GM18870 (cell line): ENCODE measurements around the gene LILRB3.
"Not testable (repeated sequence)": the region's sequence is repeated elsewhere in the genome, so short reads cannot be mapped to it uniquely, and the experiment has no call there.

Source experiments
- ATAC-seq: cut with Tn5 transposase; IDR thresholded peaks from one replicate; pipeline ENCODE4 v1.9.1; 2021; ENCODE audit warnings: moderate library complexity; ENCODE audit not compliant: unreplicated experiment

Gene LILRB3

DNA sequence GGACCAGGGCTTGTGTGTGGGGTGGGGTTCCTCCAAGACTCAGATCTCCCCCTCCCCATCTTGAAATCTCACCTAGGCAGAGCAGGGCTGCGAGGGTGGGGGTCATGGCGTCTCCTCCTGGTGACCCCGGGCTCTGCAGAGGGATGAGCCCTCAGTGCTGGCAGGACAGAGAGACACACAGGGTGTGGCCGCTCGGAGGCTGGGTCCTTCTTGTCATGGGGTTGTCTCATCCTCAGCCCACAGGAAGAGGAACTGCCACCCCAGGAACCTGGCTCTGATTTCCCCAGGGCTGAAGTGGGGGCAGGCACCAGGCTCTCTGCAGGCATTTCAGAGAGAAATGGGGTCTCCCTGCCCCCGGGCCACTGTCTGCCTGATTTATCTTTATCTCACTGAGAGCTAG, 19.8 kb upstream of the LILRB3 start, which contains the start of gene LILRA6:
LILRA6 (minus strand) TSS at position 145 of the 400 bp plus-strand sequence.
- not testable (repeated sequence) for ATAC-seq

GRCh38 chr19:54242234-54242633, 19.4 kb upstream of the LILRB3 start:
- not testable (repeated sequence) for ATAC-seq

GRCh38 chr19:54240372-54241336, 17.8 kb upstream of the LILRB3 start:
- not testable (repeated sequence) for ATAC-seq

DNA sequence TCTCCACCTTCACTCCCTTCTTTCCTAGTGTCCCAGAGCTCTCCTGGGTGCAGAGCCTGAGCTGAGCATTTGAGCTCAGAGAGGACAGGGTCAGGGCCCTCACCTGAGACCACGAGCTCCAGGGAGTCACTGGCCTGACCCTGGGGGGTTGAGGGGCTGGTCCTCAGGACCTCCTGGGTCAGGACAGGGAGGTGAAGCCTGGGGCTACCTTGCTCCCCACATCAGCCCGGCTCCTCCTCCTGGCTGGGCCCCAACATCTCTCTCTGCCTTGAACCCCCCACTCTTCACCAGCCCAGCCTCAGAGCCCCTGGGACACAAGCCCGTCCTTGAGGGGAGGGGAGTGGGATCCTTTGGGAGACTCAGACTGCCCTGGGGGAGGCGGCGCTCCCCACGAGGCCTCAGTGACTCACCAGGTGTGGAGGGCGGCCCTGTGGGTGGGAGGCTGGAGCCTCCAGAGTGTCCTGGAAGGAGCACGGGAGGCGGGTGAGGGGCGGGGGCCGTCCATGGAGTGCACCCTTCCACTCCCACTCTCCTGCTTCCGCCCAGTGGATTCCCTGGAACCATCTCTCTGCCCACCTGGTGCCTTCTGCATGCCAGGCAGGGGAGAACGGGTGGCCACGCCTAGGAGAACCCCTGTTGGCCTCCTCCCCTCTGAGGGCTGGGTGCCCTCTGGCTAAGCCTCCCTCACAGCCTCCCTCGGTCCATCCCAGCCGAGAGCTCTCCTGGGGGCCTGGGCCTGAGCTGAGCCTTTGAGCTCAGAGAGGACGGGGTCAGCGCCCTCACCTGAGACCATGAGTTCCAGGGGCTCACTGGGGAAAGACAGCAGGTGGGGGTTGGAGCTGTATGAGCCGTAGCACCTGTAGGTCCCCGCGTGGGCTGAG, 16.9 kb upstream of the LILRB3 start:
- ATAC-seq = not testable (repeated sequence)

- no peak for ATAC-seq
These were observed 11.1 kb upstream of the LILRB3 start for GRCh38 chr19:54233941-54234340.

DNA sequence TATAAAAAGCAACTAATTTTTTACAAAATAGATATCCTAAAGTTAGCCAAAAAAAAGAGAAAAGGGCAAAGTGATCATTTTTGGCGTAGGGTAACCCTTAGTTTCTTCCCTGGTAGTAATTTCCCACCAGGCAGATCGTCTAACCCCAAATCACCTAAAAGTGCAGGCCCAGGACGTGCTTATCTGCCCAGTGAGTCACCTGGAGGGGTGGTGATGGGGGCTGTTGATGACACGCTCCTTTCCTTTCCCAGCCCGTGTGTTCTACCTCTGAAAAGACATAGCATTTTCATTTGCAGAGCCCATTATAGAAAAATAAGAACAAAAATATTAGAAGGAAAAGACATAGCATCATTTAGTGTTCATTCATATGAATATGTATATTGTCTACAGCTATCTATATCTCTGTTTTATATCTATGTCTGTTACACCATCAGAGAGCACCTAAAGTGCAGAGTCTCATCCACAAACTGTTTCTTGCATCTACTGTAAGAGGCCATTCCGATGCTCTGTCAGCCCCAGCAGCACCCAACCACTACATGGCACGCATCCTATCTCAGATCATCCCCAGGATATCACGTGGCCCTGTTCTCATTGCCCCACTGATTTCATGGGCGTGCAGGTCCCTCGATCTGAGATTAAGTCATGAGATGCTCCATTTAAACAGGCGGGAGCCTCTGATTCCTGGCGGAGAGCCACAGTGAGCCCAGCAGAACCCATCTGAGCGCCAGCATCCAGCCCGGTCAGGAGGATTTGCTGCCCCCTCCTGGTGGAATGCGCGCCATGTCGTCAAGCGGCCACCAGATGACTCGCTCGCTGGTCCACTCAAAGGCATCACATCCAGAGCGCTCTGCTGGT, 8.5 kb upstream of the LILRB3 start:
- no peak for ATAC-seq

DNA sequence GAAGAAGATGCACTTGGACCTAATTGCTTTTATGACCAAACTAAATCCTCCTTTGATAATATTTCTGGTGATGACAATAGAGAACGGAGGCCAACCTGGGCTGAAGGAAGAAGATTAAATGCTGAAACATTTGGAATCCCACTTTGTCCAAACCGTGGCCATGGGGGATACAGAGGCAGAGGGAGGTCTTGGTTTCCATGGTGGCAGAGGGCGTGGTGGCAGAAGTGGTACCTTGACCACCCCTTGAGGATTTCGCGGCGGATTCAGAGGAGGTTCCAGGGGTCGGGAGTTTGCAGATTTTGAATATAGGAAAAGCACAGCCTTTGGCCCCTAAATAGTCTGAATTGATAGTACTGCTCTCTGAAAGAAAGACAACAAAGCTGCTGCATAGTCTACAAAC, 7.2 kb upstream of the LILRB3 start:
- ATAC-seq = no peak

- ATAC-seq = no peak
These were observed 6.3 kb upstream of the LILRB3 start for GRCh38 chr19:54229146-54229545.

DNA sequence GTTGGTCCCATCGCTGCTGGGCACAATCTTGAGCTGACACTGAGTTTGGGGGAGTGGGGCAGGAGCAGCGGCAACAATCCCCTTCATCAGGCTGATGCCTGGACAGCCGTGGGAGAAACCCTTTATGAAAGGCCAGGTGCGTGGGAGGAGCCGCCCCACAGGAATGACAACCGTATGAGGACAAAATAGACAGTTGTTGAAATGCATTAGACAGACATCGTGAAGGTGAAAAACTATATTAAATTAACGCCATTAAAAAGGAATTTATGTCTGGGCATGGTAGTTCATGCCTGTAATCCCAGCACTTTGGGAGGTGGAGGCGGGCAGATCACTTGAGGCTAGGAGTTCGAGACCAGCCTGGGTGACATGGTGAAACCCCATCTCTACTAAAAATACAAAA, 1.8 kb upstream of the LILRB3 start:
- ATAC-seq = not testable (repeated sequence)

GRCh38 chr19:54223937-54224281, 1.1 kb upstream of the LILRB3 start:
- not testable (repeated sequence) for ATAC-seq

GRCh38 chr19:54223277-54223936, 600 bp upstream of the LILRB3 start:
- ATAC-seq = not testable (repeated sequence)

- ATAC-seq = not testable (repeated sequence)
These were observed 860 bp downstream of the LILRB3 start for GRCh38 chr19:54221947-54222346.

DNA sequence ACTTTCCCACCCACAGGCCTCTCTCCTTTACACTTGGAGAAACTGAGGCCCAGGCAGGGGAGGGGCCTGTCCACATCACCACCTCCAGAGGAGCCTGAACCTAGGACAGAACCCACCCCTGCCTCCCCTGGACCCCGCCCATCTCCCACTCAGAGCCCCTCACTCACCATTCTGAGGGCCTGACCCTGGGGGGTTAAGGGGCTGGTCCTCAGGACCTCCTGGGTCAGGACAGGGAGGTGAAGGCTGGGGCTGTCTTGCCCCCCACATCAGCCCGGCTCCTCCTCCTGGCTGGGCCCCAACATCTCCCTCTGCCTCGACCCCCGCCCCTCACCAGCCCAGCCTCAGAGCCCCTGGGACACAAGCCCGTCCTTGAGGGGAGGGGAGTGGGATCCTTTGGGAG, 3.1 kb downstream of the LILRB3 start:
- ATAC-seq = not testable (repeated sequence)

- ATAC-seq = no peak
These were observed 3.7 kb downstream of the LILRB3 start for GRCh38 chr19:54218960-54219661.

DNA sequence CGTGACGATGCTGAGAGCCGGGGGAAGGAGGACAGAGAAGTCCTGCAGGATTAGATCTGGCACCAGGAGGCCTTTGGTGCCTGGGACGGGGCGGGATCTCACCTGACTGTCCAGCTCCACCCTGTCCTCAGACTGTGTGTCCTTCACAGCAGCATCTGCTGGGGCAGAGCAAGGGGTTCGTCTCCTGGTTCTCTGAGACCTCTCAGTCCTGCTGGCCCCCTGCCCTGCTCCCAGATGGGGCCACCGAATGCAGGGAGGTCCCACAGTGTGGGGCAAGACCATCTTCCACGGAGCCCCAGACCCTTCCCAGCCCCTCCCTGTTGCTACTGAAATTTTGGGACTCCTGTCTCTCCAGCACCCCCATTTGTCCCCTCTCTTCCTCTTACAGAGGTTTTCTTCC, 4.5 kb downstream of the LILRB3 start:
- ATAC-seq = no peak

DNA sequence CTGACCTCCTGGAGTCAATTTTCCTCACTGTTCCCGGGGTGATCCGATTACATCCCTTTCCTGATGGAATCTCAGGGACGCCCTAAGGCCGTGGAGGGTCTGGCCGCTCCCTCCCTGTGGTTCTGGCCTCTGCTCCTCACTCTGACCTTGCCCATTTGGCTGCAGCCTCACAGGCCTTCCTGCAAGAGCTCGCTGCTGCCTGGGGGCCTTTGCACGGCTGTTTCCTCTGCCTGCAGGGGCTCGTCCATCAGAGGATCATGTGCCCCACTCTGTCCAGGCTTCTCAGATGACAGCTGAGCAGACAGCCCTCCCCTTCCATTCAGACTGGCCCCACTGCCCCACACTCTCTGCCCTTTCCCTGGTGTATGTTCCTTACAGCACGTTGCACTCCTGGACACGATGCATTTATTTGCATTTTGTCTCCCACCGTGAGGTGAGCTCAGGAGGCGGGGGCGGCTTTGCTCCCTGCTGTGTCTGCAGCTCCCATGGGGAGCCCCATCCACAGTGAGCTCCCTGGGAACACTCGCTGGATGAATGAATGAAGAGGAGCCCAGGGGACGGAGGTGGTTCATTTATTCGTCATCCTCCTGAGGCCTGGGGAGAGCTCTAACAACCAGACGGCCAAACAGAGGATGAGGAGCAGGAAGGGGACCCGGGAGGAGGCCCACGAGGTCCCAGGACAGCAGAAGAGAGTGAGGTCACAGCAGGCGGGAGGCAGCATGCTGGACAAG, 5.1 kb downstream of the LILRB3 start:
- ATAC-seq = not testable (repeated sequence)

GRCh38 chr19:54216869-54217268, 5.9 kb downstream of the LILRB3 start:
- no peak for ATAC-seq

- ATAC-seq = not testable (repeated sequence)
These were observed 8.1 kb downstream of the LILRB3 start for GRCh38 chr19:54214734-54215133.

DNA sequence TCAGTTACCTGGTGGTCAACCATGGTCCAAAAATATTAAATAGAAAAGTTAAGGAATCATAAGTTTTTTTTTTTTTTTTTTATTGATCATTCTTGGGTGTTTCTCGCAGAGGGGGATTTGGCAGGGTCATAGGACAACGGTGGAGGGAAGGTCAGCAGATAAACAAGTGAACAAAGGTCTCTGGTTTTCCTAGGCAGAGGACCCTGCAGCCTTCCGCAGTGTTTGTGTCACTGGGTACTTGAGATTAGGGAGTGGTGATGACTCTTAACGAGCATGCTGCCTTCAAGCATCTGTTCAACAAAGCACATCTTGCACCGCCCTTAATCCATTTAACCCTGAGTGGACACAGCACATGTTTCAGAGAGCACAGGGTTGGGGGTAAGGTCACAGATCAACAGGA, 8.6 kb downstream of the LILRB3 start:
- ATAC-seq = not testable (repeated sequence)
